Activated CD8-positive, alpha-beta memory T cell treated with anti-CD3 and anti-CD28 coated beads for 24 hours (primary cell): ENCODE measurements around the gene KNCN.

Source experiments
- DNase-seq: peaks from one replicate; pipeline ENCODE4 v3.0.0-alpha.2; 2020

Gene KNCN

GRCh38 chr1:46568461-46568891, 17.0 kb upstream of the KNCN start:
- no peak for DNase-seq

GRCh38 chr1:46563341-46563740, 11.9 kb upstream of the KNCN start:
- DNase-seq: no peak

- no peak for DNase-seq
These were observed 11.1 kb upstream of the KNCN start for GRCh38 chr1:46562498-46562897.

- DNase-seq: no peak
These were observed 7.5 kb upstream of the KNCN start for GRCh38 chr1:46558966-46559365.

- no peak for DNase-seq
These were observed 6.9 kb upstream of the KNCN start for GRCh38 chr1:46558141-46558963.

- DNase-seq: no peak
These were observed 6.0 kb upstream of the KNCN start for GRCh38 chr1:46557403-46557802.

- DNase-seq: no peak
These were observed 5.4 kb upstream of the KNCN start for GRCh38 chr1:46556822-46557221.

GRCh38 chr1:46555826-46556619, 4.6 kb upstream of the KNCN start:
- no peak for DNase-seq

GRCh38 chr1:46554597-46555381, 3.3 kb upstream of the KNCN start:
- DNase-seq: no peak

GRCh38 chr1:46554236-46554596, 2.8 kb upstream of the KNCN start:
- DNase-seq: no peak

GRCh38 chr1:46553506-46553905, 2.1 kb upstream of the KNCN start:
- DNase-seq: no peak

GRCh38 chr1:46552357-46553237, 1.1 kb upstream of the KNCN start:
- DNase-seq: no peak

- DNase-seq: no peak
These were observed 656 bp downstream of the KNCN start for GRCh38 chr1:46550751-46551231.

GRCh38 chr1:46549697-46550681, 1.5 kb downstream of the KNCN start:
- DNase-seq: peak; percentile 66

GRCh38 chr1:46547481-46548383, 3.7 kb downstream of the KNCN start:
- DNase-seq: no peak

GRCh38 chr1:46546210-46546609, 5.2 kb downstream of the KNCN start:
- no peak for DNase-seq

- no peak for DNase-seq
These were observed 5.7 kb downstream of the KNCN start for GRCh38 chr1:46545784-46546183.

- no peak for DNase-seq
These were observed 6.7 kb downstream of the KNCN start for GRCh38 chr1:46544561-46545240.
